ENCODE results near the gene REEP2. TPM values are rescaled to one million over a fixed set of nuclear protein-coding genes. Genes with fewer than 3 reads are reported as not detected.
"Not testable (repeated sequence)": the region's sequence is repeated elsewhere in the genome, so short reads cannot be mapped to it uniquely, and the experiment has no call there.

REEP2 gene
- total and polyA plus RNA-seq, 2 experiments from 2014 or later: 0.66 to 0.67 TPM

- Histone ChIP-seq H3K4me2 (no peak overlapping the region), H3K79me2 (no peaks in the 10 kb centered on the region), H2AFZ (no peak overlapping the region), H3K27me3 (no peaks in the 10 kb centered on the region), H3K9me2 (replicated peaks; ENCODE audit: insufficient read depth) (no peaks in the 10 kb centered on the region), H3K4me1 (ENCODE audit: insufficient read depth) (no peaks in the 10 kb centered on the region), H3K27ac (no peak overlapping the region), H3K36me3 (replicated peaks; ENCODE audit: insufficient read depth, low read depth) (peaks cover 4% of the 10 kb centered on the region), H3K4me3 (no peak overlapping the region), H3K9me3 (ENCODE audit: low read depth) (no peaks in the 10 kb centered on the region), H4K20me1 (ENCODE audit: insufficient read depth, poor library complexity, severe bottlenecking) (no peaks in the 10 kb centered on the region)
- no peak for DNase-seq (ENCODE audit: low spot score)
- TF ChIP-seq EZH2 (IDR thresholded peaks at IDR 0.05; ENCODE audit: borderline replicate concordance): no peak
- TF ChIP-seq EZH2phosphoT487 (IDR thresholded peaks at IDR 0.05; ENCODE audit: low read depth, severe bottlenecking, unreplicated experiment): no peak
- TF ChIP-seq CTCF (IDR thresholded peaks at IDR 0.05; ENCODE audit: poor library complexity): no peak
Measured at GRCh38 chr5:138402640-138403039, 36.2 kb upstream of the REEP2 start.

GRCh38 chr5:138408023-138408422 lies 30.8 kb upstream of the REEP2 start:
- peak overlapping the region; percentile 47 for H3K27ac ChIP-seq
- WGBS (ENCODE audit: low lambda C conversion rate, missing lambda C conversion rate): 80% methylated on average over 5 of the region's 5 CpGs

GRCh38 chr5:138410996-138411640 lies 27.7 kb upstream of the REEP2 start:
- H3K4me1 ChIP-seq (ENCODE audit: insufficient read depth); H2AFZ ChIP-seq; H3K27me3 ChIP-seq; H3K79me2 ChIP-seq; H3K4me3 ChIP-seq; H3K36me3 ChIP-seq (replicated peaks; ENCODE audit: insufficient read depth, low read depth); H3K27ac ChIP-seq; H3K4me2 ChIP-seq; H3K9me2 ChIP-seq (replicated peaks; ENCODE audit: insufficient read depth); H3K9me3 ChIP-seq (ENCODE audit: low read depth); DNase-seq (ENCODE audit: low spot score); H4K20me1 ChIP-seq (ENCODE audit: insufficient read depth, poor library complexity, severe bottlenecking): not testable (repeated sequence)
- peak; percentile 44 for TF ChIP-seq CTCF (IDR thresholded peaks at IDR 0.05; ENCODE audit: poor library complexity)
- WGBS (ENCODE audit: low lambda C conversion rate, missing lambda C conversion rate): 92% methylated on average over 14 of the region's 14 CpGs

More at GRCh38 chr5:138408023-138408422, 30.8 kb upstream of the REEP2 start:
- no peaks in the 10 kb centered on the region for H3K9me3 ChIP-seq (ENCODE audit: low read depth)
- TF ChIP-seq EZH2phosphoT487 (IDR thresholded peaks at IDR 0.05; ENCODE audit: low read depth, severe bottlenecking, unreplicated experiment) (no peak), CTCF (IDR thresholded peaks at IDR 0.05; ENCODE audit: poor library complexity) (no peak), EZH2 (IDR thresholded peaks at IDR 0.05; ENCODE audit: borderline replicate concordance) (no peak)
- no peaks in the 10 kb centered on the region for H3K79me2 ChIP-seq
- no peaks in the 10 kb centered on the region for H3K27me3 ChIP-seq
- H2AFZ ChIP-seq: no peak overlapping the region
- no peaks in the 10 kb centered on the region for H3K4me1 ChIP-seq (ENCODE audit: insufficient read depth)
- H3K36me3 ChIP-seq (replicated peaks; ENCODE audit: insufficient read depth, low read depth): no peaks in the 10 kb centered on the region
- H4K20me1 ChIP-seq (ENCODE audit: insufficient read depth, poor library complexity, severe bottlenecking): no peaks in the 10 kb centered on the region
- H3K9me2 ChIP-seq (replicated peaks; ENCODE audit: insufficient read depth): no peaks in the 10 kb centered on the region
- DNase-seq (ENCODE audit: low spot score): peak; percentile 37
- no peak overlapping the region for H3K4me2 ChIP-seq
- no peak overlapping the region for H3K4me3 ChIP-seq

GRCh38 chr5:138418444-138418843 lies 20.4 kb upstream of the REEP2 start:
- no peaks in the 10 kb centered on the region for H3K27me3 ChIP-seq
- H4K20me1 ChIP-seq (ENCODE audit: insufficient read depth, poor library complexity, severe bottlenecking): no peaks in the 10 kb centered on the region
- no peak overlapping the region for H3K4me3 ChIP-seq
- no peak overlapping the region for H3K27ac ChIP-seq
- no peaks in the 10 kb centered on the region for H3K9me2 ChIP-seq (replicated peaks; ENCODE audit: insufficient read depth)
- no peaks in the 10 kb centered on the region for H3K4me1 ChIP-seq (ENCODE audit: insufficient read depth)
- TF ChIP-seq EZH2 (IDR thresholded peaks at IDR 0.05; ENCODE audit: borderline replicate concordance) (no peak), CTCF (IDR thresholded peaks at IDR 0.05; ENCODE audit: poor library complexity) (no peak), EZH2phosphoT487 (IDR thresholded peaks at IDR 0.05; ENCODE audit: low read depth, severe bottlenecking, unreplicated experiment) (no peak)
- WGBS (ENCODE audit: low lambda C conversion rate, missing lambda C conversion rate): 87% methylated on average over 2 of the region's 2 CpGs
- H3K36me3 ChIP-seq (replicated peaks; ENCODE audit: insufficient read depth, low read depth): no peaks in the 10 kb centered on the region
- no peaks in the 10 kb centered on the region for H3K79me2 ChIP-seq
- H3K9me3 ChIP-seq (ENCODE audit: low read depth): no peaks in the 10 kb centered on the region
- no peak for DNase-seq (ENCODE audit: low spot score)
- no peak overlapping the region for H2AFZ ChIP-seq
- H3K4me2 ChIP-seq: no peak overlapping the region
